H1 (cell line): ENCODE data around the gene NLRC3. TPM values are rescaled to one million over a fixed set of nuclear protein-coding genes. Genes with fewer than 3 reads are reported as not detected.
A peak's percentile ranks its signal among the peaks of the same experiment; 100 is the strongest.

Experiments
- CTCF ChIA-PET: fragments of 300-600 bp; sonication (Branson Sonifier 250); formaldehyde crosslinking; loops from one replicate; lab custom pipeline; 2021; ENCODE audit not compliant: partially characterized antibody; lab: Charles Lee
- POLR2A ChIA-PET: fragments of 300-600 bp; sonication (Branson Sonifier 250); formaldehyde crosslinking; loops from one replicate; lab custom pipeline; 2021; ENCODE audit warnings: inconsistent platforms; ENCODE audit not compliant: partially characterized antibody; lab: Charles Lee
- DNase-seq, 2 experiments: peaks; one replicate each; pipeline versions ENCODE4 v3.0.0 to v3.0.0-alpha.2; 2010 to 2022; ENCODE audit warnings: low spot score in 2 of 2, low read depth in 1 of 2, mixed read lengths in 1 of 2
- FAIRE-seq: peaks from 2 replicates; lab custom pipeline; 2011; peaks lifted over from hg19 to GRCh38; lab: Jason Lieb, UNC
- H2AFZ ChIP-seq: 2 replicates; pipeline ENCODE4 v1.8.1; 2012; ENCODE audit warnings: low read length, inconsistent platforms
- H2AK5ac ChIP-seq: 2 replicates; pipeline ENCODE4 v1.6.1; 2013; ENCODE audit warnings: low read depth, low read length
- H2BK120ac ChIP-seq: replicated peaks from 2 replicates; pipeline ENCODE3; 2013; ENCODE audit warnings: low read depth, low read length, inconsistent platforms
- H2BK12ac ChIP-seq: 2 replicates; pipeline ENCODE4 v1.6.1; 2013; ENCODE audit warnings: low read depth, low read length
- H2BK15ac ChIP-seq: 2 replicates; pipeline ENCODE4 v1.6.1; 2013; ENCODE audit warnings: low read length
- H2BK20ac ChIP-seq: 2 replicates; pipeline ENCODE4 v1.6.1; 2013; ENCODE audit warnings: low read length
- H2BK5ac ChIP-seq: 2 replicates; pipeline ENCODE4 v1.6.1; 2013; ENCODE audit warnings: low read depth, low read length
- H3K14ac ChIP-seq: 2 replicates; pipeline ENCODE4 v1.6.1; 2013; ENCODE audit warnings: inconsistent platforms; ENCODE audit not compliant: insufficient read length
- H3K18ac ChIP-seq: 2 replicates; pipeline ENCODE4 v1.6.1; 2013; ENCODE audit warnings: low read length; ENCODE audit errors: extremely low read depth
- H3K23ac ChIP-seq: 2 replicates; pipeline ENCODE4 v1.6.1; 2013; ENCODE audit warnings: inconsistent platforms; ENCODE audit not compliant: insufficient read length
- H3K23me2 ChIP-seq: 2 replicates; pipeline ENCODE4 v1.6.1; 2013; ENCODE audit warnings: low read depth, low read length
- H3K27ac ChIP-seq: 2 replicates; pipeline ENCODE4 v1.6.1; 2011; ENCODE audit warnings: low read depth, low read length, inconsistent platforms
- H3K27me3 ChIP-seq, 4 experiments: replicated peaks in 1 of 4; 1 replicate in 1 of 4; 2 replicates in 3 of 4; pipeline versions ENCODE4 v1.6.1 to v1.8.1; 2011 to 2013; ENCODE audit warnings: low read length in 3 of 4, mild to moderate bottlenecking in 3 of 4, inconsistent platforms in 2 of 4, mixed read lengths in 2 of 4, moderate library complexity in 1 of 4; ENCODE audit not compliant: control insufficient read depth in 3 of 4, insufficient read depth in 3 of 4; ENCODE audit errors: extremely low read depth in 1 of 4
- H3K36me3 ChIP-seq, 4 experiments: 2 replicates each; pipeline versions ENCODE4 v1.6.1 to v1.8.1; 2011 to 2013; ENCODE audit warnings: mild to moderate bottlenecking in 4 of 4, low read length in 3 of 4, moderate library complexity in 2 of 4, control low read depth in 1 of 4, inconsistent platforms in 1 of 4; ENCODE audit not compliant: insufficient read depth in 4 of 4, control insufficient read depth in 2 of 4
- H3K4ac ChIP-seq: replicated peaks from 2 replicates; pipeline ENCODE3; 2013; ENCODE audit warnings: low read length, low read depth, mixed read lengths, inconsistent platforms; ENCODE audit not compliant: insufficient read length
- H3K4me1 ChIP-seq, 4 experiments: replicated peaks in 1 of 4; 1 replicate in 1 of 4; 2 replicates in 3 of 4; pipeline versions ENCODE4 v1.6.1 to v1.8.1; 2011 to 2013; ENCODE audit warnings: low read length in 3 of 4, inconsistent platforms in 2 of 4, mixed read lengths in 1 of 4; ENCODE audit not compliant: insufficient read depth in 4 of 4, control insufficient read depth in 3 of 4
- H3K4me2 ChIP-seq, 2 experiments: 2 replicates each; pipeline versions ENCODE4 v1.6.1 to v1.8.1; 2011 to 2013; ENCODE audit warnings: low read depth in 2 of 2, low read length in 2 of 2, control low read depth in 1 of 2, inconsistent platforms in 1 of 2, mild to moderate bottlenecking in 1 of 2; ENCODE audit not compliant: insufficient read depth in 1 of 2
- H3K4me3 ChIP-seq, 4 experiments: fragments of 200-600, 300-600 bp in 1 of 4; sonication (generic), shearing (Covaris generic), sonication (Bioruptor Twin) in 1 of 4; 2 replicates each; pipeline versions ENCODE4 v1.5.1 to v1.8.1; 2011 to 2016; ENCODE audit warnings: low read length in 4 of 4, low read depth in 3 of 4, control low read depth in 2 of 4, inconsistent platforms in 2 of 4, mild to moderate bottlenecking in 2 of 4, mixed read lengths in 1 of 4, moderate library complexity in 1 of 4; ENCODE audit not compliant: insufficient read depth in 2 of 4; ENCODE audit errors: extremely low read depth in 1 of 4
- H3K56ac ChIP-seq: replicated peaks from 2 replicates; pipeline ENCODE3; 2013; ENCODE audit warnings: low read depth, mild to moderate bottlenecking, mixed read lengths, low read length, inconsistent platforms; ENCODE audit not compliant: insufficient read length
- H3K79me1 ChIP-seq: 2 replicates; pipeline ENCODE4 v1.6.1; 2013; ENCODE audit warnings: low read depth, low read length, control low read depth
- H3K79me2 ChIP-seq, 2 experiments: 2 replicates each; pipeline versions ENCODE4 v1.6.1 to v1.8.1; 2012 to 2013; ENCODE audit warnings: low read length in 2 of 2, mild to moderate bottlenecking in 2 of 2, inconsistent platforms in 1 of 2; ENCODE audit not compliant: insufficient read depth in 2 of 2, control insufficient read depth in 1 of 2
- H3K9ac ChIP-seq, 4 experiments: replicated peaks in 1 of 4; 1 replicate in 1 of 4; 2 replicates in 3 of 4; pipeline versions ENCODE4 v1.6.1 to v1.8.1; 2011 to 2013; ENCODE audit warnings: low read depth in 3 of 4, low read length in 3 of 4, control low read depth in 2 of 4, mild to moderate bottlenecking in 2 of 4, moderate library complexity in 2 of 4, inconsistent platforms in 1 of 4; ENCODE audit errors: extremely low read depth in 1 of 4
- H3K9me3 ChIP-seq, 2 experiments: 2 replicates each; pipeline versions ENCODE4 v1.6.1 to v1.8.1; 2012 to 2013; ENCODE audit warnings: mild to moderate bottlenecking in 2 of 2, moderate library complexity in 2 of 2, control low read depth in 1 of 2, inconsistent platforms in 1 of 2, low read depth in 1 of 2, low read length in 1 of 2, mixed read lengths in 1 of 2; ENCODE audit not compliant: insufficient read depth in 2 of 2
- H4K20me1 ChIP-seq, 2 experiments: replicated peaks in 1 of 2; 2 replicates each; pipeline versions ENCODE3 to v1.8.1; 2011 to 2013; ENCODE audit warnings: inconsistent platforms in 2 of 2, low read length in 2 of 2, mild to moderate bottlenecking in 1 of 2; ENCODE audit not compliant: insufficient read depth in 2 of 2, control insufficient read depth in 1 of 2
- H4K5ac ChIP-seq: 2 replicates; pipeline ENCODE4 v1.6.1; 2013; ENCODE audit warnings: low read length, low read depth, mixed read lengths, inconsistent platforms; ENCODE audit not compliant: insufficient read length
- H4K8ac ChIP-seq: 2 replicates; pipeline ENCODE4 v1.8.0; 2013; ENCODE audit warnings: mild to moderate bottlenecking, moderate library complexity, low read length, inconsistent platforms; ENCODE audit not compliant: insufficient read depth; ENCODE audit errors: extremely low read depth
- H4K91ac ChIP-seq: replicated peaks from 2 replicates; pipeline ENCODE3; 2013; ENCODE audit warnings: low read length, mixed read lengths, inconsistent platforms; ENCODE audit not compliant: insufficient read length
- CTCF ChIP-seq, 3 experiments: IDR thresholded peaks; 1 replicate in 2 of 3; 2 replicates in 1 of 3; pipeline versions ENCODE4 v1.5.1 to v1.6.1; 2011; ENCODE audit warnings: low read length in 3 of 3, mild to moderate bottlenecking in 3 of 3, inconsistent platforms in 2 of 3, low read depth in 1 of 3, moderate library complexity in 1 of 3; ENCODE audit not compliant: insufficient read depth in 1 of 3; ENCODE audit errors: control extremely low read depth in 1 of 3
- RAD21 ChIP-seq, 2 experiments: IDR thresholded peaks in 1 of 2; conservative IDR thresholded peaks in 1 of 2; 2 replicates each; pipeline ENCODE4 v1.6.1; 2011; ENCODE audit warnings: low read depth in 2 of 2, low read length in 2 of 2, improper control_type of control experiment in 1 of 2, inconsistent platforms in 1 of 2, mild to moderate bottlenecking in 1 of 2, moderate library complexity in 1 of 2
- SP1 ChIP-seq: IDR thresholded peaks from 2 replicates; pipeline ENCODE4 v1.6.1; 2011; ENCODE audit warnings: low read depth, low read length
- TBP ChIP-seq: IDR thresholded peaks from 2 replicates; pipeline ENCODE4 v1.6.1; 2011; ENCODE audit warnings: low read depth, low read length, improper control_type of control experiment
- TCF12 ChIP-seq: IDR thresholded peaks from 2 replicates; pipeline ENCODE4 v1.6.1; 2011; ENCODE audit warnings: low read depth, mild to moderate bottlenecking, low read length
- WGBS, 2 experiments: shearing (Covaris generic) in 1 of 2; methylation state at CpG; one replicate each; pipeline versions ENCODE4 v1.1.6 to v1.1.7; 2013 to 2015; ENCODE audit warnings: low lambda C conversion rate in 2 of 2, mixed read lengths in 2 of 2, inconsistent platforms in 1 of 2, low coverage in 1 of 2, missing lambda C conversion rate in 1 of 2; ENCODE audit not compliant: insufficient replicate concordance in 2 of 2, insufficient coverage in 1 of 2, insufficient read length in 1 of 2; ENCODE audit errors: extremely low coverage in 1 of 2, missing lambda C conversion rate in 1 of 2; 5-methylcytosine and 5-hydroxymethylcytosine counted together
- polyA plus RNA-seq, 7 experiments: library from polyadenylated mRNA; depleted of rRNA in 3 of 7; stranded (reverse) in 5 of 7; unstranded in 2 of 7; fragments of >200 nt in 5 of 7; fragments of 200-250 nt in 2 of 7; gene quantifications; 1 replicate in 5 of 7; 2 replicates in 1 of 7; 4 replicates in 1 of 7; pipeline versions ENCODE4 v1.2.1 to v1.2.3, GENCODE V29; 2011 to 2013; ENCODE audit warnings: missing spikeins in 2 of 7, mixed read lengths in 2 of 7
- total RNA-seq: library from RNA; stranded (reverse); fragmentation: NEBNext Ultra II Directional; extraction: Animal tissue kit (Norgen Biotek cat#: 25700); gene quantifications from 2 replicates; pipeline ENCODE4 v1.2.1, GENCODE V29; 2021

NLRC3 gene
- total and polyA plus RNA-seq, 2 of the 8 experiments (the other 6 are each of a cell fraction or from before 2014, with no cell fraction given), result 0.18 to 0.20 TPM

DNA sequence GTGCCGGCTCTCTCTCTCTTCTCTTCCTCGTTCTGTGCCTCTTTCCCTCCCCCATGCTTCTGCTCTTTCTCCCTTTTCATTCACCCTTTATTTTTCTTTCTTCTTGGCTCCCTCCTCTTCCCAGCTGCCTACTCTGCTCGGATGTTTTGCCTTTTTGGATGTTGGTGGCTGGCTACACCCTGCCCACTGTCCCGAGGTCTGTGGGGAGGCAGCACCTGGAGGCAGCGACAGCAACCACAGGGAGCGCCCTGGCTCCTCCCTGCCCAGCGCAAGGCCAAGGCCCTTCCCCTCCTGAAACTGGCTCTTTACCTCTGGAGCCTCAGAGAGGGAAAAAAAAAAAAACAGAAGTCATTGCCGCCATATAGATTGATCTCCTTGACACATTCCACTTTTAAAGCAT is 56.4 kb downstream of the NLRC3 start:
- H3K27ac ChIP-seq, result no peak overlapping the region
- no peak overlapping the region for H2BK20ac ChIP-seq
- H3K4ac ChIP-seq, result no peak overlapping the region
- DNase-seq, result no peak
- H3K23ac ChIP-seq, result no peak overlapping the region
- ChIA-PET CTCF (interaction anchor here (0.6 to 1.2 kb wide), 4 partner anchors 9 to 57 kb away, joined by 3 to 5 read pairs (median 4); no protein-coding TSS in a partner anchor), POLR2A (no interaction called here)
- H2BK120ac ChIP-seq, result no peak overlapping the region
- H3K4me2 ChIP-seq, result no peak overlapping the region
- no peaks in the 10 kb centered on the region for H3K23me2 ChIP-seq
- H3K14ac ChIP-seq, result no peak overlapping the region
- no peaks in the 10 kb centered on the region for H3K79me1 ChIP-seq
- no peak overlapping the region for H3K56ac ChIP-seq
- TF ChIP-seq TCF12, result no peak
- TF ChIP-seq TBP, result no peak
- TF ChIP-seq CTCF (IDR thresholded peaks at IDR 0.05; ENCODE audit: control extremely low read depth in 1 of 3, insufficient read depth in 1 of 3, low read depth in 1 of 3, low read length in 3 of 3), result peak; percentile 11 to 21 (median 11); a peak in 3 of 4 replicates
- TF ChIP-seq SP1, result no peak
- peak; percentile 20 to 21; a peak in 2 of 4 replicates for TF ChIP-seq RAD21 (IDR thresholded peaks at IDR 0.05 in 1 of 2, conservative IDR thresholded peaks at IDR 0.05 in 1 of 2; ENCODE audit: low read depth in 2 of 2, low read length in 2 of 2)
- H3K4me1 ChIP-seq, result no peaks in the 10 kb centered on the region
- H2BK12ac ChIP-seq, result no peak overlapping the region
- no peak overlapping the region for H3K4me3 ChIP-seq
- no peak overlapping the region for H4K8ac ChIP-seq
- no peaks in the 10 kb centered on the region for H3K79me2 ChIP-seq
- H3K18ac ChIP-seq, result no peak overlapping the region
- 79% methylated on average over 8 of the region's 8 CpGs; no CpG with 5 or more reads in 1 of the 2 experiments for WGBS, 2 experiments
- H2AFZ ChIP-seq, result no peak overlapping the region
- no peak overlapping the region for H4K91ac ChIP-seq
- no peak overlapping the region for H2BK5ac ChIP-seq
- no peaks in the 10 kb centered on the region for H3K27me3 ChIP-seq
- H3K9me3 ChIP-seq, result no peaks in the 10 kb centered on the region
- H3K36me3 ChIP-seq, result peaks cover 3 to 17% (median 12%) of the 10 kb centered on the region in 4 experiments
- no peak overlapping the region for H4K5ac ChIP-seq
- H4K20me1 ChIP-seq, result no peaks in the 10 kb centered on the region
- no peak for FAIRE-seq
- no peak overlapping the region for H2BK15ac ChIP-seq
- no peak overlapping the region for H2AK5ac ChIP-seq
- no peak overlapping the region for H3K9ac ChIP-seq
